NCI-H345 treated with DMSO at 0.1 percent for 48 hours (cell line): ENCODE data around the gene TRIM28.

Experiments
- DNase-seq: peaks from one replicate; lab custom pipeline; 2025; ENCODE audit not compliant: unreplicated experiment; lab: John Stamatoyannopoulos, UW

The TRIM28 gene

GRCh38 chr19:58559275-58560006, 15.6 kb downstream of the TRIM28 start:
- no peak for DNase-seq

GRCh38 chr19:58560007-58560887, 16.4 kb downstream of the TRIM28 start:
- no peak for DNase-seq

DNA sequence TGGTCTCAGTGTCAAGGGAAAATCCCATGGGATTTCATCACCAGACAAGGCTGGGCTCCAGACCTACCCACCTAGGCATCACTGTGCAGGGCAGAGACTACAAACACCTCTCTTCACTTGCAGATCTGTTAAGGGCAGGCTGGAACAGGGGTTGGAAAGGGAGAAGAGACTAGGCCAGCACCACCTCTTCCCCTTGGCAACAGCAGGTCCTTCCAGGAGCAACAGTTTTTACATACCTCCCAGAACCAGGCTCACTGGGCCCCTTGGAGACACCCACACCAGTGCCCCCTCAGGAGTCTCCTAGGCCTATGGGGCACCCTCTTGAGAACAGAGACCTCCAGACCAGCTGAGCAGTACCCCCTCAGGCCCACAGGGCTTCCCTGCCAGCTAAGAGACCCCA, 17.1 kb downstream of the TRIM28 start:
- no peak for DNase-seq

GRCh38 chr19:58561373-58562121, 17.7 kb downstream of the TRIM28 start:
- no peak for DNase-seq

GRCh38 chr19:58562122-58563033, 18.5 kb downstream of the TRIM28 start:
- no peak for DNase-seq

DNA sequence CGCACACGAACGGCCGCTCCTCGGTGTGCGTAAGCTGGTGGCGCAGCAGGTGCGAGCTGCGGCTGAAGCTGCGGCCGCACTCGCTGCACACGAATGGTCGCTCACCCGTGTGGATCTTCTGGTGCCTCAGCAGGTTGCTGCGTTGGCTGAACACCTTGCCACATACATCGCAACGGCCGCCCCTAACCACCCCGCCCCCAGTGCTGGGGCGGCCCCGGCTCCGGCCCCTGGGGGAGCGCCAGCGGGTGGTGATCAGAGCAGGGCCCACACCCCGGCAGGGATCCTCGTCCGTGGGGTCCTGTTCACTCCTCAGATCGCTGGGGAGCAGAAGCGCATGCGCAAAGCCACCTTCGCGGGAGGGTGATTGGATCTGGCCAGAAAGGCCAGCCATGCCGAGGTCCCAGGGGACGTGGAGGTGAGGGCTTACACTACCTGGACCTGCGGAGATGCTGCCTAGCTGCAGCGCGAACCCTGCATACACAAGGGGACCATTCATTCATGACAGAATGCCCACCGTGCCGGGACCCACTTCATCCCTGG, 19.2 kb downstream of the TRIM28 start:
- DNase-seq: no peak

GRCh38 chr19:58563823-58564222, 20.0 kb downstream of the TRIM28 start:
- DNase-seq: no peak

DNA sequence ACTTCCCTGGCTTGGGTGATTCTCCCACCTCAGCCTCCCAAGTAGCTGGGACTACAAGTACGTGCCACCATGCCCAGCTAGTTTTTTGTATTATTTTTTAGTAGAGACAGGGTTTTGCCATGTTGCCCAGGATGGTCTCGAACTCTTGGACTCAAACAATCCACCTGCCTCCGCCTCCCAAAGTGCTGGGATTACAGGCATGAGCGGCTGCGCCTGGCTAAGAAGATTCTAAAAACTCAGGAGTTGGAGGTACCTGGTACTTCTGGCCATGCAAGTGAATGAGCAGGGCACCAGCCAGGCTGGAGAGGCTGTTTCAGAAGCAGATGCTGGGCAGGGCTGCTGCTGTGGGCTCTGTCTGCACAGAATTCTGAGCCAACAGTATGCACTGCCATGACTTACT, 23.1 kb downstream of the TRIM28 start:
- no peak for DNase-seq

DNA sequence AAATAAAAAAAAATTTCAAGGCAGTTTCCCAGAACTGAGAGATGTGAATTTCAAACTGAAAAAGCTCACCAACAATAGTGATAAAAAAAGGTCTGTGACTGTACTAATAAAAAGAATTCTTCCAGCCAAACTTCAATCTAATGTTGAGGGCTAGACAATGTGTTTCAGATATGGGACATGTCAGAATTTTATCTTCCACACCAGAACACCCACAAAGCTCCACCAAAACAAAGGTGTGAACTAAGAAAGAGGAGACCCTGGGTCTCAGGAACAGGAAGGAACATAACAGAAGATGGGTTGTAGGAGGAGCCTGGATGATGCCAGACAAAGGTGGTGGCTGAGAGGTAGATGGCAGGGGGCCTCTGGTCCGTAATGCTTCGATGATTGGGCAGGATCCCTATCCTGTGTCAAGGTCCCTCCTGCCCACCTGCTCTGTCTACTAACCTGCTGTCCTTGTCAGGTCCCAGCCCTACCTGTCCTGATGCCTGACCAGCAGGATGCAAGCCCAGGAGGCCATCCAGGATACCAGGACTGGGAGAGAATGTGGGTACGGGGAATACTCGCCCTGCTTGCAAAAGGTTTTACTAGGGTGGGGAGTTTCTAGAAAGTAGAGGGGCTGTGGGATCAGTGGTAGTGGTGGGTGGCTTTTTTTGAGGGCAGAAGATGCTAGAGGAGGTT, 24.7 kb downstream of the TRIM28 start:
- no peak for DNase-seq

GRCh38 chr19:58569191-58569942, 25.5 kb downstream of the TRIM28 start:
- DNase-seq: no peak

DNA sequence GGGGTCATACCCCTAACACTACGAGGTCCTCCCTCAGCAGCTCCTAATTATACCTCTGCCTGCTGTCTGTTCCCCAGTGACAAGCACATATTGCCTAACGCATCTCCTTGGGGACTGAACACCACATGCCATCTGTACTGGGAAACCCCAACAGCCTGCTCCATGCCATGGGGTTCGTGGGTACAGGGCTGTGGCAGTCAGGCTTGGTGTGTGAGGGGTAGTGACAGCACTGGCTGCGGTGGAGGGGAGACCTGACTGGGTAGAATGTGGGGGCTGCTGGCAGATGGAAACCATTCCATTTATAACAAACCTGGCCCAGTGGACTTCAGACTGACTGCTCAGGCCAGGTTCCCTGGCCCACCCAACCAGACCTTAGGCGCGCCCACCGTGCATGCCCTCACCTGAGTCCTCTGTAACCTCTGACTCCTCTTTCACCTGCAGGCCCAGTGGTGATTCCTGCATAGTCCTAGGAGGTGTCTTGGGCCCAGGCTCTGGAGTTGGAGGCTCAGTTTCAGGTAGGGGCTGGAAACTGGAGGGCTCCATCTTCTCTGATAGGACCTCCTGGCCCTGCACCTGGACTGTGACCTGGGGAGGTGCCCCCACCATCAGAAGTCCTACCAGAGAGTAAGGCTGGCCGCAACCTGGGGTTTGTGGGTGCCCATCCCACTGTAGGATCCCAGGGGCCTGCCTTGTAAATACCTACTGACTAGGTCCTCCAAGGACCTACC, 26.2 kb downstream of the TRIM28 start:
- no peak for DNase-seq

GRCh38 chr19:58570770-58571574, 27.1 kb downstream of the TRIM28 start:
- no peak for DNase-seq

DNA sequence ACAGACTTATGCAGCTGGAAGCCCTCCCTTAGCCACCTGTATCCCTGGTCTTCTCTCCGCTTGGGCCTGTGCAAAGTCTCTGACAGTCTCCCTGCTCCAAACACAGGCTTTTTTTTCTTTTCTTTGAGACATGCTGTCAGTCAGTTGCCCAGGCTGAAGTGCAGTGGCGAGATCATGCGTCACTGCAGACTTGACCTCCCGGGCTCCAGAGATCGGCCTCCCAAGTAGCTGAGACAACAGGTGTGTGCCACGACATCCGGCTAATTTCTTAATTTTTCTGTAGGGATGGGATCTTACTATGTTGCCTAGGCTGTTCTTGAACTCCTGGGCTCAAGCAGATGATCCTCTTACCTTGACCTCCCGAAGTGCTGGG, 27.7 kb downstream of the TRIM28 start:
- no peak for DNase-seq

- no peak for DNase-seq
Observed at GRCh38 chr19:58572026-58572817, 28.4 kb downstream of the TRIM28 start.

DNA sequence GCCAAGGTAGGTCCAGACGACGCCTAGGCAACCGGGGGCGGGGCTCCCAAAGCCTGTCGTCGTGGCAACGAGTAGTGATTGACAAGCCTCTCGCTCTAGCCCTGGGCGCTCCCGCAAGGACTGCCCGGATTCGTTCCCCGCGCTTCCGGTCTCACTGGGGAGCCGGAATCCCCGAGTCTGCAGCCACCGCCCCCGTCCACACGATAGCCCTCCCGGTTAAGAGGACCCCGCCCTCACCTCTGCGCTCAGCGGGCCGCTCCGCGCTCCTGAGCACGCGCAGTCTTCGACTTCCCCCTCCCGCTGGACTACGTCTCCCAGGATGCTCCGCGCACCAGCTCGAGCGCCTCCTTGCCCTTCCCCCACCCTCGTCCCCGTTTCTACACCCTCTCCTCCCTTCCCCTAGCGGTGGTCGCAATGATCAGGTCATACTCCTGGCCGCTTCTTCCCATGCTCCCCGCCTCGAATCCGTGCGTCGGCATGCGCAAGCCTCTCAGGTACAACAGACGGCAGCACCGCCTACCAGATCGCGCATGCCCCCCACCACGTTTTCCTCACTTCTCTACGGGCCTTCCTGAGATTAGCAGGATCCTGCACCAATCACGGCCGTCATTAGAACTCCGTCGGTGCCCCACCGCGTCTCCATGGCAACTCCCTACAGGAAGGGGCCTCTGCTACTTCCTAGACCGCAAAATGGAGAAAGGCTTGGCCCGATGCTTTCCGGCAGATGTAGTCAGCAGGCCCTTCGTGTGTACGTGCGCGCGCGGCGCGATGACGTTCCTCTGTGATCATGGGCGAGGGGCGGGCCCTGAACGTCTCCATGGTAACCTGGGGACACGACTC, 29.2 kb downstream of the TRIM28 start, which contains the start of gene MZF1:
Gene MZF1 (minus strand): TSS at position 518 of the 840 bp plus-strand sequence. CDS start 1,946 bp downstream, outside the sequence.
- DNase-seq: no peak
